Tibial nerve (tissue), 3 donors: Measurements from ENCODE around the gene ANKRA2.

ENCODE experiments used
- POLR2A ChIP-seq, 2 donors: fragments of 450-650 bp; IDR thresholded peaks; one replicate each; pipeline ENCODE4 v1.6.1; 2017; ENCODE audit warnings: antibody characterized with exemption in 2 of 2, mild to moderate bottlenecking in 2 of 2, moderate library complexity in 2 of 2
- TF ChIP-seq, protein P1 (sequence below), 5 experiments: fragments of 200-600 bp in 3 of 5; fragments of 450-650 bp in 2 of 5; sonication (generic) in 3 of 5; IDR thresholded peaks; one replicate each; pipeline ENCODE4 v1.5.1; 2016 to 2019; ENCODE audit warnings: antibody characterized with exemption in 5 of 5, mild to moderate bottlenecking in 3 of 5, moderate library complexity in 2 of 5

DNA sequence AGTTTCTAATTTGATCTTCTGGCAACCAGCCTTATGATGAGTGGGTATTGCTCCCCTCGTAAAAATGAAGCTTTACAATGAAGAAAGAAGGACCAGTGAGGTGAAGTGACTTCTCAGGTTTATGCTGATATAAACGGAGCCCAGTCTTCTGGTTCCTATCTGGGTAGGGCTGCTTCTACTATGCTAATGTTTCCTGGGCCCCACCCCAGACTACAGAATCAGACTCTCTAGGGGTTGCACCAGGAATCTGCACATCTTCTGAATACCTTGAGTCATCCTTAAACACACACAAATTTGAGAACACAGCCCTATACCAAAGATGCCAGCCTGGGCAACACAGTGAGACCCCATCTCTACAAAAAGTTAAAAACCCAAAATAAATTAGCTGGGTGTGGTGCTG, 51.0 kb downstream of the ANKRA2 start:
- no peak for TF ChIP-seq POLR2A (IDR thresholded peaks at IDR 0.05)
- TF ChIP-seq, protein P1, sequence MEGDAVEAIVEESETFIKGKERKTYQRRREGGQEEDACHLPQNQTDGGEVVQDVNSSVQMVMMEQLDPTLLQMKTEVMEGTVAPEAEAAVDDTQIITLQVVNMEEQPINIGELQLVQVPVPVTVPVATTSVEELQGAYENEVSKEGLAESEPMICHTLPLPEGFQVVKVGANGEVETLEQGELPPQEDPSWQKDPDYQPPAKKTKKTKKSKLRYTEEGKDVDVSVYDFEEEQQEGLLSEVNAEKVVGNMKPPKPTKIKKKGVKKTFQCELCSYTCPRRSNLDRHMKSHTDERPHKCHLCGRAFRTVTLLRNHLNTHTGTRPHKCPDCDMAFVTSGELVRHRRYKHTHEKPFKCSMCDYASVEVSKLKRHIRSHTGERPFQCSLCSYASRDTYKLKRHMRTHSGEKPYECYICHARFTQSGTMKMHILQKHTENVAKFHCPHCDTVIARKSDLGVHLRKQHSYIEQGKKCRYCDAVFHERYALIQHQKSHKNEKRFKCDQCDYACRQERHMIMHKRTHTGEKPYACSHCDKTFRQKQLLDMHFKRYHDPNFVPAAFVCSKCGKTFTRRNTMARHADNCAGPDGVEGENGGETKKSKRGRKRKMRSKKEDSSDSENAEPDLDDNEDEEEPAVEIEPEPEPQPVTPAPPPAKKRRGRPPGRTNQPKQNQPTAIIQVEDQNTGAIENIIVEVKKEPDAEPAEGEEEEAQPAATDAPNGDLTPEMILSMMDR (IDR thresholded peaks at IDR 0.05), result no peak
